PC-3 (cell line): ENCODE results near the gene EDIL3. TPM values are rescaled to one million over a fixed set of nuclear protein-coding genes. Genes with fewer than 3 reads are reported as not detected.

Experiments
- ATAC-seq: fragments of 200-7000 bp; cut with Tn5 transposase; 2 replicates; pipeline ENCODE4 v1.9.1; 2020; ENCODE audit warnings: mild to moderate bottlenecking, moderate library complexity
- BruUV-seq: library from RNA; stranded (reverse); fragments of 400-500 nt; replicated peaks from 2 replicates; lab custom pipeline; 2021; lab: Mats Ljungman, UMichigan
- CTCF ChIA-PET: fragments of 300-600 bp; sonication (Branson Sonifier 250); formaldehyde crosslinking; loops from one replicate; lab custom pipeline; 2022; ENCODE audit warnings: antibody characterized with exemption; lab: Charles Lee
- POLR2A ChIA-PET: fragments of 300-600 bp; sonication (Branson Sonifier 250); formaldehyde crosslinking; loops from one replicate; lab custom pipeline; 2022; ENCODE audit warnings: antibody characterized with exemption; ENCODE audit not compliant: unreplicated experiment; lab: Charles Lee
- DNase-seq: peaks from one replicate; pipeline ENCODE4 v3.0.0-alpha.2; 2015
- H2AFZ ChIP-seq: fragments of 300-600 bp; sonication (generic); 2 replicates; pipeline ENCODE4 v1.6.0; 2016; ENCODE audit warnings: antibody characterized with exemption, low read length
- H3F3A ChIP-seq: fragments of 300-600 bp; sonication (generic); one replicate; pipeline ENCODE4 v1.6.0; 2017; ENCODE audit warnings: antibody characterized with exemption, low read length, control low read depth, mild to moderate bottlenecking; ENCODE audit not compliant: unreplicated experiment
- H3K27ac ChIP-seq: fragments of 300-600 bp; sonication (generic); 2 replicates; pipeline ENCODE4 v1.5.1; 2016; ENCODE audit warnings: mild to moderate bottlenecking, low read length
- H3K27me3 ChIP-seq: fragments of 300-600 bp; sonication (generic); 2 replicates; pipeline ENCODE4 v1.6.1; 2016; ENCODE audit warnings: low read length, mixed read lengths
- H3K36me3 ChIP-seq: fragments of 300-600 bp; sonication (generic); 2 replicates; pipeline ENCODE4 v1.6.1; 2016; ENCODE audit warnings: low read depth, mixed run types, low read length, mixed read lengths
- H3K4me1 ChIP-seq: fragments of 300-600 bp; sonication (generic); 2 replicates; pipeline ENCODE4 v1.5.1; 2016; ENCODE audit warnings: low read length; ENCODE audit not compliant: insufficient read depth
- H3K4me2 ChIP-seq: fragments of 300-600 bp; sonication (generic); 2 replicates; pipeline ENCODE4 v1.6.0; 2016; ENCODE audit warnings: low read length
- H3K4me3 ChIP-seq: fragments of 300-600 bp; sonication (generic); 2 replicates; pipeline ENCODE4 v1.5.1; 2016; ENCODE audit warnings: mild to moderate bottlenecking, low read length, mixed read lengths
- H3K79me2 ChIP-seq: fragments of 300-600 bp; sonication (generic); 2 replicates; pipeline ENCODE4 v1.6.1; 2017; ENCODE audit warnings: low read length, mixed read lengths
- H3K9ac ChIP-seq: fragments of 300-600 bp; sonication (generic); 2 replicates; pipeline ENCODE4 v1.6.0; 2016; ENCODE audit warnings: mild to moderate bottlenecking, low read length
- H3K9me2 ChIP-seq: fragments of 300-600 bp; sonication (generic); replicated peaks from 2 replicates; pipeline ENCODE4 v1.6.1; 2016; ENCODE audit warnings: mixed run types, low read length, mixed read lengths
- H3K9me3 ChIP-seq: fragments of 300-600 bp; sonication (generic); 2 replicates; pipeline ENCODE4 v1.6.1; 2016; ENCODE audit warnings: low read length, mixed read lengths
- H4K20me1 ChIP-seq: fragments of 300-600 bp; sonication (generic); 2 replicates; pipeline ENCODE4 v1.6.1; 2016; ENCODE audit warnings: low read length, mixed read lengths
- EZH2 ChIP-seq: fragments of 300-600 bp; sonication (generic); IDR thresholded peaks from one replicate; pipeline ENCODE4 v1.6.1; 2017; ENCODE audit warnings: antibody characterized with exemption, mild to moderate bottlenecking, low read length; ENCODE audit not compliant: unreplicated experiment
- EZH2phosphoT487 ChIP-seq: fragments of 300-600 bp; sonication (generic); IDR thresholded peaks from 2 replicates; pipeline ENCODE4 v1.6.1; 2018; ENCODE audit warnings: mild to moderate bottlenecking, antibody characterized with exemption, low read length, borderline replicate concordance
- intact Hi-C: fragments of 100-400 bp; cut with micrococcal nuclease; formaldehyde crosslinking; loops from 2 replicates; pipeline ENCODE4 v1.9.0; 2023
- total RNA-seq: library from RNA; depleted of rRNA; stranded (reverse); fragments of >200 nt; gene quantifications from 2 replicates; pipeline ENCODE4 v1.2.3, GENCODE V29; 2014
- TF ChIP-seq, protein P1 (sequence below): fragments of 300-600 bp; sonication (generic); conservative IDR thresholded peaks from 2 replicates; pipeline ENCODE4 v1.5.1; 2017; ENCODE audit warnings: antibody characterized with exemption, low read depth, mild to moderate bottlenecking, low read length

EDIL3 gene
- total RNA-seq, 1 experiment from 2014 or later = 13.8 TPM

DNA sequence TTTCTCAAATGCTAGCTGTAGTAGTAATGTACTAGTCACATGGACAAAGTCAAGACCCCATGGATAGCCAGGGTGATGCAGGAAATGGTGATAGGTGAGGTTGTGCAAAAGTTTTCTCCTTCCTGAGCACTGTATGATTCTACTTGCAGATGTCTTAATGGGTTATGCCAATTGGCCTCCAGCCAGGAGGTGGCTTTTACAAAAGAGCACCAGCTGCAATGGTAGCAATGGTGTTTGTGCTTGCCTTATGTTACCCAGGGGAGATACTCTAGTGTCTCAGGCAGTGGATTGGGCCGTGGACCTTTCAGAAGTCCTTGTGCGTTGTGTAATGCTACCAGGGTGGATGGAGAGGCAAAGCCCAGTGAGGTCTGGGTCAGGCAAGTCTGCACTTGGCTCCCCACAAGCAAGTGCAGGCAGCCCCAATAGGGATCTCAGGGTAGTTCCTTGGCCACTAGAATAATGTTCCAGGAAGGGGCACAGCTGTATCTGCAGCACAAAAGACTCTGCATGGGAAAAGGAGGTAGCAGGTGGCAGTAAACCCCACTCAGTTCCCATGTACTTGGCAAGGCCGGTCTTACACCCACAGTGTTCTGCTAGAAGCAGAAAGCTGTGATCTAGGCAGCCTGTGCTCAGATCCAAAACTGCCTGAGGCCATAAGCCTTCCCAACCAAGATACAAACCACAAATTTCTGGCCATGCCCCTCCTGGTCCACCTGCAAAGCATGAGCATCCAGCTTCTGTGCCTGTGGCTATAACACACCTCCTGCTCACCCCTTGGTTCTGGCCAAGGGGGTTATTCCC, 46.4 kb upstream of the EDIL3 start:
- no peak for DNase-seq
- Histone ChIP-seq H3K4me2 (no peak overlapping the region), H3K9ac (no peak overlapping the region), H3K4me3 (no peak overlapping the region), H3K9me3 (no peaks in the 10 kb centered on the region), H3K27ac (no peak overlapping the region), H3F3A (no peaks in the 10 kb centered on the region), H3K27me3 (no peaks in the 10 kb centered on the region), H3K36me3 (no peaks in the 10 kb centered on the region), H4K20me1 (no peaks in the 10 kb centered on the region), H3K9me2 (no peaks in the 10 kb centered on the region), H3K79me2 (no peaks in the 10 kb centered on the region), H3K4me1 (no peaks in the 10 kb centered on the region), H2AFZ (no peak overlapping the region)
- CTCF ChIA-PET = no interaction called here
- TF ChIP-seq, protein P1, sequence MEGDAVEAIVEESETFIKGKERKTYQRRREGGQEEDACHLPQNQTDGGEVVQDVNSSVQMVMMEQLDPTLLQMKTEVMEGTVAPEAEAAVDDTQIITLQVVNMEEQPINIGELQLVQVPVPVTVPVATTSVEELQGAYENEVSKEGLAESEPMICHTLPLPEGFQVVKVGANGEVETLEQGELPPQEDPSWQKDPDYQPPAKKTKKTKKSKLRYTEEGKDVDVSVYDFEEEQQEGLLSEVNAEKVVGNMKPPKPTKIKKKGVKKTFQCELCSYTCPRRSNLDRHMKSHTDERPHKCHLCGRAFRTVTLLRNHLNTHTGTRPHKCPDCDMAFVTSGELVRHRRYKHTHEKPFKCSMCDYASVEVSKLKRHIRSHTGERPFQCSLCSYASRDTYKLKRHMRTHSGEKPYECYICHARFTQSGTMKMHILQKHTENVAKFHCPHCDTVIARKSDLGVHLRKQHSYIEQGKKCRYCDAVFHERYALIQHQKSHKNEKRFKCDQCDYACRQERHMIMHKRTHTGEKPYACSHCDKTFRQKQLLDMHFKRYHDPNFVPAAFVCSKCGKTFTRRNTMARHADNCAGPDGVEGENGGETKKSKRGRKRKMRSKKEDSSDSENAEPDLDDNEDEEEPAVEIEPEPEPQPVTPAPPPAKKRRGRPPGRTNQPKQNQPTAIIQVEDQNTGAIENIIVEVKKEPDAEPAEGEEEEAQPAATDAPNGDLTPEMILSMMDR = no peak
- TF ChIP-seq EZH2 (no peak), EZH2phosphoT487 (no peak)
- ATAC-seq = no peak
- BruUV-seq = no TSS peak
- POLR2A ChIA-PET = no interaction called here
- intact Hi-C loops = loop anchor here (10.0 kb wide), 1 partner anchor 706 kb away; the partner anchor contains the start of gene HAPLN1

DNA sequence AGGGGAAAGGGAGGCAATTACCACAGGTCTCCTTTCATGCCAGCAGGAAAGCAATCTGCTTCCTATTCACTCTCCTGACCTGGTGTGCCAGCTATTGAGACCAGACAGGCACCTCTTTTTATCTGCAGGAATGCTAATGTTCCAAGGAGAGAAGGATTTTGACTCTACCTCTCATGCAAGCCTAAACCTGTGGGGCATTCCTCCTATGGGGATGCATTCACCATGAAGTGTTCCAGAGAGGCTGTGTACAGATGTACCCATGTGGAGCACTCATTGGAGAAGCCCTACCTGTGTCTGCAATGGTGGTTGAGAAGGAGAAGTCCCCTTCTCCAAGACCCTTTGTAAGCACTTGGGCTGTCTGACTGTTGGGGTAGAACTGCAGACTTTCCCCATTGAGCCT, 45.4 kb upstream of the EDIL3 start:
- no TSS peak for BruUV-seq
- no peaks in the 10 kb centered on the region for H4K20me1 ChIP-seq
- DNase-seq = no peak

More for the DNA sequence above, 45.4 kb upstream of the EDIL3 start:
- Histone ChIP-seq H3K27me3 (no peaks in the 10 kb centered on the region), H3K4me2 (no peak overlapping the region), H3K9me2 (no peaks in the 10 kb centered on the region), H3K4me3 (no peak overlapping the region), H3K79me2 (no peaks in the 10 kb centered on the region), H3K9me3 (no peaks in the 10 kb centered on the region), H3K27ac (no peak overlapping the region), H3F3A (no peaks in the 10 kb centered on the region), H3K4me1 (no peaks in the 10 kb centered on the region), H3K9ac (no peak overlapping the region), H2AFZ (no peak overlapping the region), H3K36me3 (no peaks in the 10 kb centered on the region)
- TF ChIP-seq, protein P1 = no peak
- TF ChIP-seq EZH2phosphoT487 (no peak), EZH2 (no peak)
- POLR2A ChIA-PET = no interaction called here
- CTCF ChIA-PET = no interaction called here
- ATAC-seq = no peak
- intact Hi-C loops = loop anchor here (10.0 kb wide), 1 partner anchor 705 kb away; the partner anchor contains the start of gene HAPLN1
